ENCODE measurements around the gene KRT76.
"Not testable (repeated sequence)": the region's sequence is repeated elsewhere in the genome, so short reads cannot be mapped to it uniquely, and the experiment has no call there.

Gene KRT76

GRCh38 chr12:52757449-52758176, 19.5 kb downstream of the KRT76 start:
- DNase-seq = no peak

GRCh38 chr12:52756281-52756960, 20.7 kb downstream of the KRT76 start:
- no peak for DNase-seq

DNA sequence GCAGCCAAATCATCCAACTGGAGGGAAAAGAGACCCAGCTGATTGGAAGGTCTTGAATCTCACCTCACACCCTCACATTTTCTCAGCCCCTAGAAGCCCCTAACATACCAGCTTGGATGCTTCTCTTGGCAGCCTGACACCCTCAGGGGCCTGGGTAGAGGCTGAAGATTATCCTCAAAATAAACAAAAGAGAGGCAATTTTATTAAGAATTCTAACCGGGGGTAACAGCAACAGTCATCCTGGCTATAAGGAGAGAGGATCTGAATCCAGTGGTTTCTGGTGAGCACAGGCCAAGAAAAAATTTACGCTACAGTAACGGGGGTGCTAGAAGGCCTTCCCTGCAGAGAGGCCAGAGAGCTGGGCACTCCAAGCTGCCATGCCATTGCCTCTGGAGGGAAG, 21.6 kb downstream of the KRT76 start:
- DNase-seq = no peak

GRCh38 chr12:52754135-52754534, 23.0 kb downstream of the KRT76 start:
- DNase-seq = no peak

DNA sequence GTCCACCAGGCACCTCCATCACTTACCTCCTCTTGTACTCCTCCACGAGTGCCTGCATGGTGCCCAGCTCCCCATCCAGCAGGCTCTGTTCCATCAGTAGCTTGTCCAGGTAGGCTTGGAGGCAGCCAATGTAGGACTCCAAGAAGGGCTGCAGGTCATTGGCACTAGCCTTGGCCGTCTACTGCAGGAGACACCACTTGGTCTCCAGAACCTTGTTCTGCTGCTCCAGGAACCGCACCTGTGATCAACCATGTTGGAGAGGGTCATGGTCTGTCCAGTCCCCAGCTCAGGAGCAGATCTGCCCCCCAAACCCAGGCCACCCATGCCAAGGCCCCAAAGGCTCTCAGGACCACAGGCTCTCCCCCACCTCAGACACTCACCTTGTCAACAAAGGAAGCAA, 23.9 kb downstream of the KRT76 start:
- DNase-seq = no peak

DNA sequence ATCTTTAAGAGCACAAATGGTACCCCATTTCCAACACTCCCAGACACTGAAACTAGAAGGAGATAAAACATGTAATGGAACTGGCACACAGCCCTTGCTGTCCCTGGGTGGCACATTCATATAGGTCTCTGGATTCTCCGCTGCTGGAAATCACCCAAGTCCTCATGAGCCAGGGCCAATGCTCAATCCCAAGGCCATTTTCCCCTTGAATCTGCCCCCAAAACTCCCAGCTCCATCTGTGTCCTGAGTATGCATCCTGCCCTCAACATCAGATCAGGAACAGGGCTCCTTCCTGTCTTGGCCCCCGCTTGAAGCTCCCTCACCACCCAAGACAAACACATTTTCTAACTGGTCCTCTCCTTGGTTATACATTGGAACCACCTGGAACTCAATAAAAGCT, 24.6 kb downstream of the KRT76 start:
- DNase-seq = no peak

DNA sequence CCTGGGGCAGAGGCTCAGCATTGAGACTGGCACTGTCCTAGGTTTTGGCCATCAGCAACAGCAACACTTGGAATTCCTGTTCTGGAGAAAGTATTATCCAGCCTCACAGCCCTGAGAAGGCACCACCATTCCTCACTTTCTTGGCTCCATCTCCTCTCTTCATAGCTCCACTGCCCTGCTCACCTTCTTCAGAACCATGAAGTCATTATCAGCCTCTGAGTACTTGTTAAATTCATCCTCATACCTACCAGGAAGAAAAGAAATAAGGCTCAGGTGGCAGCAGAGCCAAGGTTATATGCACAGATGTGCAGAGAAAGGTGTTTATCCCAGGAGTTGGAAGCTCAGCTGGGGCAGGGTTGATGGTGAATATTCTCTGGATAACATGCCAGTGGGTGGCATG, 25.4 kb downstream of the KRT76 start:
- no peak for DNase-seq

DNA sequence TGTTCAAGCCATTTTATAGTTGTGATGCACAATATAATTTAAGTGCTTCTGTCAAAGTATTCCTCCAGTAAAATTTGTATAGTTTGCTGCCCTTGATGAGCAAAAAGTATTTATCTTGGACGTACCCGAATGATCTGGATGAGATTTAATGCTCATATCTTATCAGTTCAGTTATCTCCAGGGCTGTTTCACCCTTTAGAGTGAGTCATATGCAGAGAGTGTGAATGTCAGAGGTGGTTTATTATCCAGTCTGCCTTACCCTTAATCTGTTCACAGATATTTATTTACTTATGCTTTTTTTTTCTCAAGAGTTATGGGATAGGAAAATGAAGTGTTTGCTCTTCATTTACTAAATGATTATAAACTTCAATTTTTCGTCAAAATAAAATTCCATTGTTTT, 26.6 kb downstream of the KRT76 start:
- DNase-seq = not testable (repeated sequence)

DNA sequence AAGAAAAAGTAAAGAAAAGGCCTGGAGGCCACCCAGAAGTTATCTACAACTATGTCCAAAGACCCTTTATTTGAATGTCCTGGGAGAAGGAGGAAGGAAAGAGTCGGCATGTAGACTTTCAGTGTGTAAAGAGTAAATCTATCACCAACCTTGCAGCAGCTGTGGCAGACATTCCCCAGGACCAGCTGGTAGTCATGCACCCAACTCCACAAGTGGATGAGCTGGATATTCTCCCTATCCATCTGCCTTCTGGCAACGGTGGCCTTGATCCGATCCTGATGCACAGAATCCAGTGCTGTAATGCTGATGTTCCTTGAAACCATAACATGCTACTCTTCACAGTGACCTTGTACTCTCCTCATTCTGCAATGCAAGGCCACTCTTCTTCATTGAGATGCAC, 27.3 kb downstream of the KRT76 start:
- no peak for DNase-seq

- DNase-seq = no peak
Observed at GRCh38 chr12:52748578-52748977, 28.6 kb downstream of the KRT76 start.

GRCh38 chr12:52745554-52745953, 31.6 kb downstream of the KRT76 start:
- DNase-seq = no peak

GRCh38 chr12:52744493-52745156, 32.5 kb downstream of the KRT76 start:
- DNase-seq = no peak

DNA sequence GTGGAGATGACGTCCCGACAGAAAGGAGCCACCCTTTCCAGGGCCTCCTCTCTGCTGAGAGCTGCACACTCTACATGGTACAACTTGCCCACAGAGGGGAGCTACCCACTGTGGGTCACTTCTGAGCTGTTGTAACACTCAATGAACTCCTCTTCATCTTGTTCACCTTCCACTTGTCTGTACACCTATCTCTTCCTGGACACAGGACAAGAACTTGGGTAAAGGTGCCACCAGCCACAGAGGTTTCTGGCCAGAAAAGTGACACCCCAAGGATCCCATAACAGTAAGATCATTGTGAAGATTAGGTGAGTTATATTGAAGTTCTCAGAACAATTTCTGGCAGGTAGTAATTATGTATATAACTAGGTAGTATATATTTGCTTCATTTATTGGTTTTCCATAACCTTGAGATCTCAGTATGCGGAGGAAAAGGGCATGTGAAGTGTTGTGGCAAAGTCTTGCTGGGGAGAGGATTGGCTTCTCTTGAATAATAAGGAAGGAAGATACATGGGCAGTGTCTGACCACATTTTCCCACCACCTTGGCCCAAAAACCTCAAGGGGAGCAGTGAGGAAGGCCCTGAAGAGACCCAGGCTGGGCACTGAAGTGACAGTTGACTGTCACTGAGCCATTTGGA, 34.2 kb downstream of the KRT76 start:
- DNase-seq = no peak

DNA sequence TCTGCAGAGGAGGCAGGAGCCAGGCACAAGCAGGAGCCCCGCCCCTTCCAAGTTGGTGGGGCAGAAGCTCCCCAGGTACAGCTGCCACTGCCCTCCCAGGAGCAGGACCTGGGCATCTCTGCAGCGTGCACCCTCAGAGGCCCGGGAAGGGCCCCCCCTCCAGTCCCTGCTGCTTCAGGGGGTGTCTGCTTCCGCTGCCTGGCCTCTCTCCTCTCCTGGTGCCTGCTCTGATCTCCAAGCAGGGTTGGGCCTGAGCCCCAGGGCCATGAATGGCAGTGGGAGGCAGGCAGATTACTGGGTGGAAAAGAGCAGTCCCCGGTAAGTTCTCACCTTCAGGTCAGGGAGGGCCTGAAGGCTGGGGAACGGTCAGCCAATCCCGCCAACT, 35.0 kb downstream of the KRT76 start:
- no peak for DNase-seq

DNA sequence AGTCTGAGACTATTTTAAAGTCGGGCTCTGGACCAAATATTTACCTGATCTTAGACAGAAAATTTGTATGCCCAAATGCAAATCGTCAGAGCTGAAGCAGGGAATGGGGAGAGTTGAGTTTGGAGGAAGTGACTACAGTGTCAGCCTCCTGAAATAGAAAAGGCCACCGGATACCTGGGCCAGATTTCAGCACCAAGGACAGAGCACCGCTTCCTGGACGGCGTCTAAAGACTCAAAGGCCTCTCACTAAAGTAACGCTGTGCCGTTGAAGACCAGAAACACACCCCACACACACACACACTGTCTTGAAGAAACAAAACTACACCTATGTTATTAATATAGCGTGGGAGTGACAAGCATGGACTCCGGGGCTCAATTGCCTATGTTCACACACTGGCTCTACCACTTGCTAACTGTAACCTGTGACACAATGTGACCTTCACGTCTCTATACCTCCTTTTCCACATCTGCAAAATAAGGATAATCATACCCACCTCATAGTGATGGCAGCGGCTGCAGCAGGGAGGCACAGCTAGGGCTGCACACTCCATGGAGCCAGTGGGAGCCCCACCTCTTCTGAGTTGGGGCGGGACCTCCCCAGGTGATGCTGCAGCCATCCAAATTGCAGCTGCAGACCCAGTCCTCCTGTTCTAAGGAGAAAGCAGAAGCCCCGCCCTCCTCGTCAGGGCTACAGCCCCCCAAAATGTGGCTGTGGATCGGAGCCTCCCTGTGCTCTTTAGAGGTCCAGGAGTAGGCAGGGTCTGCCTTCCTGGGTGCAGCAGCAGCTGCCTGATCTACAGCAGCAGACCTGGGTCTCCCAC, 35.6 kb downstream of the KRT76 start:
- DNase-seq = peak; percentile 29 to 70 (median 50)

DNA sequence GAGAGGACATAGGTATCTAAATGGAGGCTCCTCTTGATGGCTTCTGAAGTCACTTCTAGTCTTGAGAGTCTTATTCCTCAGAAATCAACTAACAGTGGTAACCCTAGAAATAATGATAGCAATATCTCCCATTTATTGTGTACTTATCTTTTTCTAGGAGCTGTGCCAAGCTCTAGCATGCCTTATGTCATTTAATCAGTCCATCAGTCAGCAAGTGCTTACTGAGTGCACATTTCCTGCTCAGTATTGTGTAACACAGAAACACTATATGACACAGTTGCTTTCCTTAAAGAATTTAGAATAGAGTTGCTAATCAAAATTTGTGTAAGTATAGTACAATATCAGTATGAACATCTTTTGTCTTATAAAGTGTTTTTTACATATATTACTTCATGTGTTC, 36.6 kb downstream of the KRT76 start:
- DNase-seq = peak in 2 of 4 experiments; percentile 11 to 18

- DNase-seq = no peak
Observed at GRCh38 chr12:52739963-52740362, 37.2 kb downstream of the KRT76 start.

- DNase-seq = no peak
Observed at GRCh38 chr12:52735816-52736632, 41.1 kb downstream of the KRT76 start.

DNA sequence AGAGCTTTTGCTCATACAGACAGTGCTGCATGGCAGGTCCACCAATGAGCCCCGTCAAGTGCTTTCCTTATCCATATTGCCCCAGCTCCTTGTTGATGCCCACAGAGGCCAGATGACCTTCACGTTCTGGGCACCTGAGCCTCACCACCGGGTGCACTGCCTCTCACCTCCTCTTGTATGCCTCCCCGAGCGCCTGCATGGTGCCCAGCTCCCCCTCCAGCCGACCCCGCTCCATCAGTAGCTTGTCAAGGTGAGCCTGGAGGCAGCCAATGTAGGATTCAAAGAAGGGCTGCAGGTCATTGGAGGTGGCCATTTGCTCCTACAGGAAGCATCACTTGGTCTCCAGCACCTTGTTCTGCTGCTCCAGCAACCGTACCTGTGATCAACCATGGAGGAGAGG, 42.0 kb downstream of the KRT76 start:
- no peak for DNase-seq

DNA sequence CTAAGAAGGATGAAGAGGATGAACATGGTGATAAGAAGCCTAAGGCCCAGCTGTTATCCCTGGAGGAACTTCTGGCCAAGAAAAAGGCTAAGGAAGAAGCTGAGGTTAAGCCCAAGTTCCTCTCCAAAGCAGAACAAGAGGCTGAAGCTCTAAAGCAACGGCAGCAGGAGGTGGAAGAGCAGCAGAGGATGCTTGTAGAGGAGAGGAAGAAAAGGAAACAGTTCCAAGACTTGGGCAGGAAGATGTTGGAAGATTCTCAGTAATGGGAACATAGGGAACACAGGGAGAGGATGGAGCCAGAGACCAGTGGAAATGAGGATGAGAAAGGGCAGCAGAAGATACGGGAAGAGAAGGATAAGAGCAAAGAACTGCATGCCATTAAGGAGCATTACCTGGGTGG, 46.4 kb downstream of the KRT76 start:
- DNase-seq = peak in 1 of 4 experiments; percentile 10

DNA sequence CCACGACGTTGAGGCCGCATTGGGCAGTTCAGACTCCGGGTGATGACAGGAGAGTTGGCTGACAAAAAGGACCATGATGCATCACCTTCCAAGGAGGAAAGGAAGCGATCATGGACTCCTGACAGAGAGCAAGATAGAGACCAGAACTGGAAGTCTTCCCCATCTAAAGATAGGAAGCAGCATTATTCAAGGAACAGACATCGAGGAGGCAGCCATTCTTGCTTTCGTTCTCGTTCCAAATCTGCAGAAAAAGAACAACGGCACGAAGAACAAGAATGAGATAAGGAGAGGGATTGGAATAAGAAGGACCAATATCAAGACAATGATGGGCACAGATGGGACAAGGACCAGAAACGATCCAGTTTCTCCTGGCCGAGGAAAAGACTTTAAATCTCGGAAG, 46.8 kb downstream of the KRT76 start:
- no peak for DNase-seq

DNA sequence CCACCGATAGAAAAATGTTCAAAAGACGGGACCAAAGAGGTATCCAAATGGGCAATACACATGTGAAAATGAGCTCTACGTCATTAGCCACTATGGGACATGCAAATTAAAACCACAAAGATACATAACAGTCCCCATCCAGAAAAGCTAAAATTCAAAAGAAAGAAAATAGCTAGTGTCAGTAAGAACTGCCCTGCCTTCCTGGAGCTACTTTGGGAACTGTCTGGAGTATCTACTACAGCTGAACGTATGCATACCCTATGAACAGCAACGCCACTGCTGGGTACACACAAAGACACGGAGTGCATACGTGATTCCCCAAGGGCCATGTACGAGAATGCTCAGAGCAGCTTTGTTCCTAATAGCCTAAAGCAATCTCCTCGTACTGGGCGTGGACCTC, 48.0 kb downstream of the KRT76 start:
- DNase-seq = no peak

Data from suppressor macrophage (primary cell).